HG03457 (cell line): ENCODE measurements around the gene PRPF18.

Experiments used
- ATAC-seq: cut with Tn5 transposase; IDR thresholded peaks from one replicate; pipeline ENCODE4 v1.9.1; 2021; ENCODE audit warnings: moderate number of reproducible peaks; ENCODE audit not compliant: unreplicated experiment

The PRPF18 gene

GRCh38 chr10:13597909-13598308 lies 11.1 kb downstream of the PRPF18 start:
- no peak for ATAC-seq

GRCh38 chr10:13604357-13605040 lies 17.7 kb downstream of the PRPF18 start:
- ATAC-seq, result no peak

GRCh38 chr10:13608246-13608853 lies 21.6 kb downstream of the PRPF18 start:
- no peak for ATAC-seq

- no peak for ATAC-seq
Observed at GRCh38 chr10:13612654-13613373, 26.0 kb downstream of the PRPF18 start.

GRCh38 chr10:13613519-13613918 lies 26.8 kb downstream of the PRPF18 start:
- ATAC-seq, result no peak

- ATAC-seq, result no peak
Observed at GRCh38 chr10:13614530-13615332, 28.0 kb downstream of the PRPF18 start.

- no peak for ATAC-seq
Observed at GRCh38 chr10:13615650-13616300, 29.0 kb downstream of the PRPF18 start.

- ATAC-seq, result no peak
Observed at GRCh38 chr10:13617116-13617515, 30.4 kb downstream of the PRPF18 start.

GRCh38 chr10:13621931-13622330 lies 35.2 kb downstream of the PRPF18 start:
- ATAC-seq, result no peak

- ATAC-seq, result no peak
Observed at GRCh38 chr10:13624630-13625029, 37.9 kb downstream of the PRPF18 start.

- no peak for ATAC-seq
Observed at GRCh38 chr10:13627459-13628310, 40.9 kb downstream of the PRPF18 start.

GRCh38 chr10:13628661-13629060 lies 41.9 kb downstream of the PRPF18 start:
- no peak for ATAC-seq

GRCh38 chr10:13629116-13629515 lies 42.4 kb downstream of the PRPF18 start:
- ATAC-seq, result no peak

GRCh38 chr10:13630231-13630630 lies 43.5 kb downstream of the PRPF18 start:
- no peak for ATAC-seq

- ATAC-seq, result no peak
Observed at GRCh38 chr10:13631594-13631993, 44.8 kb downstream of the PRPF18 start.

GRCh38 chr10:13632440-13632839 lies 45.7 kb downstream of the PRPF18 start:
- ATAC-seq, result no peak

GRCh38 chr10:13632884-13633440 lies 46.2 kb downstream of the PRPF18 start:
- ATAC-seq, result no peak

GRCh38 chr10:13633689-13634088 lies 46.9 kb downstream of the PRPF18 start:
- no peak for ATAC-seq

GRCh38 chr10:13634207-13634606 lies 47.4 kb downstream of the PRPF18 start:
- ATAC-seq, result no peak

- no peak for ATAC-seq
Observed at GRCh38 chr10:13636776-13637175, 50.0 kb downstream of the PRPF18 start.
